ENCODE data around the gene CREB3. TPM values are rescaled to one million over a fixed set of nuclear protein-coding genes. Genes with fewer than 3 reads are reported as not detected.

CREB3 gene
- total RNA-seq, 2 experiments from 2014 or later: 13.7 to 13.8 TPM

- Mint-ChIP-seq H3K27ac (no peak overlapping the region), H3K4me1 (ENCODE audit: low read depth) (no peaks in the 10 kb centered on the region), H3K36me3 (ENCODE audit: low read depth) (peaks cover 44% of the 10 kb centered on the region), H3K4me3 (no peak overlapping the region), H3K9me3 (no peaks in the 10 kb centered on the region), H3K27me3 (ENCODE audit: low read depth) (no peaks in the 10 kb centered on the region)
- intact Hi-C loops (cut with micrococcal nuclease): no loop called here
- CTCF ChIA-PET: interaction anchor here (0.9 to 4.9 kb wide), 2 partner anchors 8 to 14 kb away, joined by 3 to 30 read pairs; no protein-coding TSS in a partner anchor
- DNase-seq: no peak
Observed at GRCh38 chr9:35703906-35704672, 28.4 kb upstream of the CREB3 start.

DNA sequence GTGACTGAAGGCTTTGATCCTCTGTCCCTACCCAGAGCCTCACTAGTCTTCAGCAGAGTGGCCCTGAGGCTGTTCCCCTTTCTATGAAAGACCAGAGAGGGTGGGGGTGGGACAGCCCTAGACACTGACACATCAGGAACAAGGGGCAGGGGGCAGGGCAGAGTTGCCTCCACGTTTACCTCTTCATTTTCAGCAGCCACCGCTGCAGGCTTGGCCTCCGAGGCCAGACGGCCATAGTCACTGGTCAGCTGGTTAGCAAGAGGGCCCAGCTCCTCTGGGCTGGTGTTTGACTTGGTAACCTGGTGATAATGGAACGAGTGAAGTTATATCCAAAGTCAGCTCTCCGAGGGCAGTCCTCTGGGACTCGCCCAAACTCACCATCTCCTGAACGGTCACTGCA is 27.1 kb upstream of the CREB3 start:
- Mint-ChIP-seq H3K27ac (no peak overlapping the region), H3K27me3 (ENCODE audit: low read depth) (no peaks in the 10 kb centered on the region), H3K9me3 (no peaks in the 10 kb centered on the region), H3K36me3 (ENCODE audit: low read depth) (peaks cover 50% of the 10 kb centered on the region), H3K4me1 (ENCODE audit: low read depth) (no peaks in the 10 kb centered on the region), H3K4me3 (no peak overlapping the region)
- DNase-seq: no peak
- intact Hi-C loops (cut with micrococcal nuclease): no loop called here
- CTCF ChIA-PET: interaction anchor here (4.9 kb wide), 1 partner anchor 10 kb away, joined by 30 read pairs; no protein-coding TSS in a partner anchor

DNA sequence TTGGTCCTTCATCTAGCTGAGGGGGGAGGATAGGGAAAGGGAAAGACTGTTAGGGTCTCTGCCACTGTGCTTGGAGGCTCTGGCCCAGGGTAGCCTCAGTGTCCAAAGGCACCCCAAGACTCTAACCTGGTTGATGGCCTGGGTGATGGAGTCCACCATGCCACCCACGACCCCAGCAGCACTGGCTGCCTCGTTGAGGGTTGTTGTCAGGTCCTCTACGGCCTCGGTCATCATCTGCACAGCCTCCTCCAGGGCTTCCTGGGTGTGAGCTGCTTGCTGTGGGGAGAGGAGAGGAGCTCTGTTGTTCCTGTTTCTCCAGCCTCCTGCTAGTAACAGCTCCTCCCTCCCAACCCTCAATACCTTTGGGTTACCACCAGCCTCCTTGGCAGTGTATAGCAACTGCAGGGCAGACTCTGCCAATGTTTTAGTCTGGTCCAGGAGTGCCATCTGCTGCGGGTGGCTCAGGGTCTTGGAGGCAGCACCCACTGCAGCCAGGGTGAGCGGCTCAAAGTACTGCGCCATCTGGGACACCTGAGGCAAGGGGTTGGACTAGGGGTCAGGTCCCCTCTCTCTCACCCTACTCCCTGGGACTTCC is 26.5 kb upstream of the CREB3 start:
- intact Hi-C loops (cut with micrococcal nuclease): no loop called here
- Mint-ChIP-seq H3K4me1 (ENCODE audit: low read depth) (no peaks in the 10 kb centered on the region), H3K9me3 (no peaks in the 10 kb centered on the region), H3K27me3 (ENCODE audit: low read depth) (no peaks in the 10 kb centered on the region), H3K36me3 (ENCODE audit: low read depth) (peaks cover 55% of the 10 kb centered on the region), H3K27ac (no peak overlapping the region), H3K4me3 (no peak overlapping the region)
- CTCF ChIA-PET: interaction anchor here (1.2 to 4.9 kb wide), 2 partner anchors 10 to 24 kb away, joined by 4 to 30 read pairs; no protein-coding TSS in a partner anchor
- no peak for DNase-seq

DNA sequence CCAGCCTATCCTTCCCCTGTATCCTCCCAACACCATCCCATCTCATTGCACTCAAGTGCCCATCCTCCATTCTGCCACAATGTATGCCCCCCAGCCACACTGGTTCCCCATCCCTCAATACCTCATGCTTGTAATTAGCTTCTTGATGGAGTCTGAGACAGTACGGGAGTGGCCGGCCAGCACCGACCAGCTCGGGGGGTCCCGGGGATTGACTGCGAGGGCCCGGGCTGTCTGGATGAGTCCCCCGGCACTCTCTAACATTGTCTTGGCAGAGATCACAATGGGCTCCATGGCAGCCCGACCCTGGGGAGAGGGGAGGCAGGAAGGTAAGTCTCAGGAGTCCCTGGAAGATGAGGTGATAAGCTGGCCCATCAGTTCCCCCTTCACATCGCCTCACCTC is 25.5 kb upstream of the CREB3 start:
- DNase-seq: no peak
- CTCF ChIA-PET: interaction anchor here (1.0 to 4.9 kb wide), 4 partner anchors 11 to 90 kb away, joined by 3 to 30 read pairs (median 4); no protein-coding TSS in a partner anchor
- Mint-ChIP-seq H3K36me3 (ENCODE audit: low read depth) (peaks cover 64% of the 10 kb centered on the region), H3K4me1 (ENCODE audit: low read depth) (peaks cover 2% of the 10 kb centered on the region), H3K27me3 (ENCODE audit: low read depth) (no peaks in the 10 kb centered on the region), H3K27ac (no peak overlapping the region), H3K4me3 (no peak overlapping the region), H3K9me3 (no peaks in the 10 kb centered on the region)
- intact Hi-C loops (cut with micrococcal nuclease): no loop called here

DNA sequence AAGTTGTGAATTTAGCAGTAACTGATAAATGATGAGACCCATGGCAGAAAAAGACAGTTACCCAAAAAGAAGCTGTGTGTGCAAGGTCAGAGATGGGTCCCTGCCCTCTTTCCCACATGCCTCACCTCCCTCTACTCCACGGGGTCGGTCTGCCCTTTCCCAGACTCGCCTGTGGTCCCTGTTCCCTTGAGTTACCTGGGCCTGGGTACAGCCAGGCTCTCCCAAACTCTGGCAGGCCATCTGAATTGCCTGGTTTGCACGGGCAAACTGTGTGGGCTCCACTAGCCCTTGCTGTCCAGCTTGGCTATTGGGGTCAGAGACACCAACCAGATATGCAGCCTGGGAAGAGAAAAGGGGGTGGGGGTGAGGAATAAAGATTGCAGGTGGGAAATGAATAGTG is 24.3 kb upstream of the CREB3 start:
- intact Hi-C loops (cut with micrococcal nuclease): no loop called here

GRCh38 chr9:35710818-35711500 is 21.5 kb upstream of the CREB3 start:
- no peak for DNase-seq
- no peak overlapping the region for H3K4me3 Mint-ChIP-seq
- intact Hi-C loops (cut with micrococcal nuclease): no loop called here
- CTCF ChIA-PET: interaction anchor here (1.2 to 7.5 kb wide), 5 partner anchors 16 to 171 kb away, joined by 3 to 53 read pairs (median 4); partner anchors contain the start of gene CCDC107
- H3K27ac Mint-ChIP-seq: no peak overlapping the region
- H3K4me1 Mint-ChIP-seq (ENCODE audit: low read depth): peaks cover 2% of the 10 kb centered on the region
- no peaks in the 10 kb centered on the region for H3K27me3 Mint-ChIP-seq (ENCODE audit: low read depth)
- peaks cover 55% of the 10 kb centered on the region for H3K36me3 Mint-ChIP-seq (ENCODE audit: low read depth)
- H3K9me3 Mint-ChIP-seq: no peaks in the 10 kb centered on the region

More for the DNA sequence above, 24.3 kb upstream of the CREB3 start:
- Mint-ChIP-seq H3K9me3 (no peaks in the 10 kb centered on the region), H3K4me3 (no peak overlapping the region), H3K36me3 (ENCODE audit: low read depth) (peaks cover 64% of the 10 kb centered on the region), H3K4me1 (ENCODE audit: low read depth) (peaks cover 2% of the 10 kb centered on the region), H3K27ac (no peak overlapping the region), H3K27me3 (ENCODE audit: low read depth) (no peaks in the 10 kb centered on the region)
- no peak for DNase-seq
- CTCF ChIA-PET: interaction anchor here (1.2 to 4.9 kb wide), 3 partner anchors 13 to 91 kb away, joined by 3 to 30 read pairs (median 4); no protein-coding TSS in a partner anchor

DNA sequence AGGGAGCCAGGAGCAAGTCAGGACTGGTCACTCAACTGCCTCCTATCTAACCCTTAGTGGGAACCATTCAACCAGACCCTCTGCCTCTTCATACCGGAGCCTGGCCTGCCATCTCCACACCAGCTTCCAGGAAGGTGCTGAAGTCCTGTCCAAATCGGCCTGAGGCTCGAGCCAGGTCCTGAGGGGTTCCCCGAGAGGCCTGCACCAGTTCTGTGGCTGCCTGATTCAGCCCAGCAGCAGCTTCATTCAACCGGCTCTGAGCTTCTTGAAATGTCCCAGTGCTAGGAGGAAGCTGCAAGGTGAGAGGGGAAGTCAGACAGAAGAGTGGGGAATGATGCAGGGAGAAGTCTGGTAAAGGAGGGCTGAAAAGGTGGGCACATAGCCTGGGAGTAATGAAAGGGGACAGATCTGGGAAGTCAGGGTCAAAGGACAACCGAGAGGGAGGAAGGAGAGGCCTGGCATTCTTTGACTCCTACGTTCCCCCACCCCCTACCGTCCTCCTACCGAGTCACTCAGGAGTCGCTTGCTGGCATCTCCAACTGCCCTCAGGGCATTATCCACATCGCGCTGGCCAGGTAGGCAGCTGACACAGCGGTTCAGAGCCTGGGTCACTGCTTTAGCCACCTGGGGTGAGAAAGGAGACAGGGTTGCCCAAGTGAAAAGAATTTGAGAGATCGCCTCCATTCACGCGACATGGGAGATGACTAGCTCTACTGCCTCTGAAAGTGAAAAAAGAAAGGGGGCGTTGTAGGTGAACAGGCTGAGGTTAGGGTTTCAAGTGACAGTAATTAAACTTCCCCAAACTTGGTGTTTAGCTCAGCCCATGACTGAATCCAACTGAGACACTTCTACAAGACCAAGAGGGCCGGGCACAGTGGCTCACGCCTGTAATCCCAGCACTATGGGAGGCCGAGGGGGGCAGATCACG is 20.7 kb upstream of the CREB3 start:
- intact Hi-C loops (cut with micrococcal nuclease): no loop called here
- no peak overlapping the region for H3K27ac Mint-ChIP-seq
- peaks cover 2% of the 10 kb centered on the region for H3K4me1 Mint-ChIP-seq (ENCODE audit: low read depth)
- no peaks in the 10 kb centered on the region for H3K27me3 Mint-ChIP-seq (ENCODE audit: low read depth)
- H3K9me3 Mint-ChIP-seq: no peaks in the 10 kb centered on the region
- H3K36me3 Mint-ChIP-seq (ENCODE audit: low read depth): peaks cover 59% of the 10 kb centered on the region
- CTCF ChIA-PET: interaction anchor here (0.6 to 7.5 kb wide), 7 partner anchors 16 to 171 kb away, joined by 3 to 53 read pairs (median 3); no protein-coding TSS in a partner anchor
- DNase-seq: no peak
- no peak overlapping the region for H3K4me3 Mint-ChIP-seq

GRCh38 chr9:35712762-35713400 is 19.6 kb upstream of the CREB3 start:
- Mint-ChIP-seq H3K9me3 (no peaks in the 10 kb centered on the region), H3K27me3 (ENCODE audit: low read depth) (no peaks in the 10 kb centered on the region), H3K4me3 (no peak overlapping the region), H3K36me3 (ENCODE audit: low read depth) (peaks cover 52% of the 10 kb centered on the region), H3K4me1 (ENCODE audit: low read depth) (peaks cover 2% of the 10 kb centered on the region), H3K27ac (no peak overlapping the region)
- DNase-seq: no peak
- CTCF ChIA-PET: interaction anchor here (0.7 to 7.5 kb wide), 3 partner anchors 17 to 56 kb away, joined by 3 to 53 read pairs (median 3); no protein-coding TSS in a partner anchor
- intact Hi-C loops (cut with micrococcal nuclease): no loop called here

DNA sequence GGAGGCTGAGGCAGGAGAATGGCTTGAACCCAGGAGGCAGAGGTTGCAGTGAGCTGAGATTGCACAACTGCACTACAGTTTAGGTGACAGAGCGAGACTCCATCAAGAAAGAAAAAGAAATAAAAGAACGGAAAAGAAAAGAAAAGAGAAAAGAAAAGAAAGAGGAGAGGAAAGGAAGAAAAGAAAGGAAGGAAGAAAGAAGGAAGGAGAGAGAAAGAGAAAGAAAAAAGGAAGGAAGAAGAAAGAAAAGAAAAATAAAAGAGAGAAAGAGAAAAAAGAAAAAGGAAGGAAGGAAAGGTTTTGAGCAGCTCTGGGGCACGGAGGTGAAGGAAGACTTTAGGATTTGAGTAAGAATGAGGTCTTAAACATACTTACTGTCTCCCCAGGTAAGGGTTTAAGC is 18.9 kb upstream of the CREB3 start:
- DNase-seq: no peak
- Mint-ChIP-seq H3K27me3 (ENCODE audit: low read depth) (no peaks in the 10 kb centered on the region), H3K27ac (no peak overlapping the region), H3K36me3 (ENCODE audit: low read depth) (peaks cover 54% of the 10 kb centered on the region), H3K4me1 (ENCODE audit: low read depth) (peaks cover 2% of the 10 kb centered on the region), H3K9me3 (no peaks in the 10 kb centered on the region), H3K4me3 (no peak overlapping the region)
- intact Hi-C loops (cut with micrococcal nuclease): no loop called here
- CTCF ChIA-PET: interaction anchor here (7.5 kb wide), 1 partner anchor 18 kb away, joined by 53 read pairs; no protein-coding TSS in a partner anchor

- DNase-seq: no peak
- peaks cover 52% of the 10 kb centered on the region for H3K36me3 Mint-ChIP-seq (ENCODE audit: low read depth)
- H3K27me3 Mint-ChIP-seq (ENCODE audit: low read depth): no peaks in the 10 kb centered on the region
- peaks cover 2% of the 10 kb centered on the region for H3K4me1 Mint-ChIP-seq (ENCODE audit: low read depth)
- no peak overlapping the region for H3K27ac Mint-ChIP-seq
- intact Hi-C loops (cut with micrococcal nuclease): no loop called here
- CTCF ChIA-PET: interaction anchor here (0.6 to 7.5 kb wide), 4 partner anchors 13 to 663 kb away, joined by 3 to 53 read pairs (median 3); no protein-coding TSS in a partner anchor
- no peaks in the 10 kb centered on the region for H3K9me3 Mint-ChIP-seq
- H3K4me3 Mint-ChIP-seq: no peak overlapping the region
Observed at GRCh38 chr9:35714123-35714522, 18.3 kb upstream of the CREB3 start.
